Measurements from ENCODE around the gene PTH2R.
"Not testable (repeated sequence)": the region's sequence is repeated elsewhere in the genome, so short reads cannot be mapped to it uniquely, and the experiment has no call there.

The PTH2R gene

GRCh38 chr2:208406474-208407451, at the start of gene PTH2R:
Gene PTH2R (plus strand): TSS chr2:208406792. CDS start chr2:208407044, 252 bp downstream.
- DNase-seq (ENCODE audit: low read depth), result no peak

- DNase-seq (ENCODE audit: low read depth), result no peak
Measured at GRCh38 chr2:208356846-208357574, 49.6 kb upstream of the PTH2R start.

DNA sequence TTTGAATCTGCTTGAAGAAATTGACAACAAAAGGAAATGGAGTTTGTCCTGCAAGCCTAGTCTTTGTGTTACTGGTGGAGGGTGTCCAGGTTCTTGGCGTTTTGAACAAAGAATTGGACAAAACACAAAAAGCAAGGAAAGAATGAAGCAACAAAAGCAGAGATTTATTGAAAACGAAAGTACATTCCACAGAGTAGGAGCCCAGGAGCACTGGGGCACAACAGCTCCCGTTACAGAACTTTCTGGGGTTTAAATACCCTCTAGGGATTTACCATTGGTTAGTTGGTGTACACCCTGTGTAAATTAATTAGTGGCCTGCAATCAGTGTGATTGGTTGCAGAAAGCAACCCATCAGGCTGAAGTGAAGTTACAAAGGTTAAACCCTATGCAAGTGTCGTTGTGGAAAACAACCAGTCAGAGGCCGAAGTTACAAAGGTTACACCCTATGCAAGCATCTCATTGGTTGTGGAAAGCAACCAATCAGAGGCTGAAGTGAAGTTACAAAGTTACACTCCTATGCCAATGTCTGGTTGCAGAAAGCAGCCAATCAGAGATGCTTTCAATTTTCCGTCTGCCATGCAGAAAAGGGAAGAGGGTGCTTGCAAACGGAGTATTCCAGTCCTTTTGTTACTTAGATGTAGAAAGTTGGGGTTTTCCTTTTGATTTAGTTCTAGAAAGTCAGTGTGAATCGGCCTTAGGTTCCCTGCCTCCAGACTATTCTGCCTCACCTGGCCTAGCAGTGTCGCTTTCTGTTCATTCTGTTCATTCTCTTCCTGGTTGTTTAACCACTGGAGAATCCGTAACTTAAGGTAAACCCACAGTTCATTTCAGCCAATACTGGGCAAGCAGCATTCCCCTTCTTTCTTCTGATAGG, 47.6 kb upstream of the PTH2R start:
- DNase-seq (ENCODE audit: low read depth), result no peak

DNA sequence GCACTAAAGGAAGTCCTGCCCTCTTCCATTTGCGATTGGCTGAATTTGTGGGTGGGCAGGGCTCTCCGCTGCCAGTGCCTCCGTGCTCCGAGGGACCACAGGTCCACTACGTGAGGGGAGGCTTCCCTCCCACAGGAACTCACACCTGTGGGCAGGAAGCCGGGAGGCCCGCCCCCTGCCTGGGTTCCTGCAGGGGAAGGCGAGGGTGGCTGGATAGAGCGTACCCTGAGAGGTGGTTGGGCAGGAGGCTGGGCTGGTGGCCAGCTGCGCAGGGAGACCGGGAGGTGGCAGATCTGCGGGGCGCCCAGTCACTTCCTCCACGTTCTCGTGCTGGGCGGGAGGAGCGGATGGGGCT, 47.0 kb upstream of the PTH2R start:
- no peak for DNase-seq (ENCODE audit: low read depth)

DNA sequence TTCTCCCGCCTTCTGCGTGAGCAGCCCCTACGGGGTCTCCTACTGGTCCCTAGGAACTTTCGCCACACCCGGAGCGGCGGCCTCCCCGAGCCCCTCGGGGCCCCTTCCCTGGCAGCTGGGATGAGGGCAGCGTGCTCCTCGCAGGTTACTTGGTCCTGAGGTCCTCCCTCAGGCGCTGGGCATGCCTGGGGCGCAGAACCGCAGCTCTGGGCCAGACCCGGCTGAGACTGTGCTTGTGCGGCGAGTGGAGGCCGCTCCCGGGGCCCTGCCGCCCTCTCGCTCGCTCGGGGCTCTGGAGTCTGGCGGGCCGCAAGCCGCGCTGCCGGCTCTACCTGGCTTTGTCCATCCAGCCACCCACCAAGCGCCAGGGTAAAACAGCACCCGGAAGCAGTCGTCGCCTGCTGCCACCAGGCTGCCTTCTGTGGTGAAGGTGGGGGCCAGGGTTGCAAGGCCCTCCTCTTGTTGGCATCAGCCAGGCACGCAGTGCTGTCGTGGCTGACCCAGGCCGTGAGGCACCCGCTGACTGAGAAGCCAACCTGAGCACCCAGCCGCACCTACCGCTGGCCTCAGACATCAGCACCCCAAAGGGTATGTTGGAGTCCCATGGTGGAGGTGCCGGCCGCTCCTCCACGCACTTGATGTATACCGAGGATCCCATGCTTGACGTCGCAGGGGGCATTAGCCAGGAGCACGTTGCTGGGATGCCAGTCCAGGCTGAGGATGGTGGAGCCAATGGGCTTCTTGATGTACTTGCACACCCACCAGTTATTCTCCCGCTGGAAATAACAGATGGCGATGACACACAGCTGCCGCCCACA, 46.1 kb upstream of the PTH2R start:
- DNase-seq (ENCODE audit: low read depth), result no peak

DNA sequence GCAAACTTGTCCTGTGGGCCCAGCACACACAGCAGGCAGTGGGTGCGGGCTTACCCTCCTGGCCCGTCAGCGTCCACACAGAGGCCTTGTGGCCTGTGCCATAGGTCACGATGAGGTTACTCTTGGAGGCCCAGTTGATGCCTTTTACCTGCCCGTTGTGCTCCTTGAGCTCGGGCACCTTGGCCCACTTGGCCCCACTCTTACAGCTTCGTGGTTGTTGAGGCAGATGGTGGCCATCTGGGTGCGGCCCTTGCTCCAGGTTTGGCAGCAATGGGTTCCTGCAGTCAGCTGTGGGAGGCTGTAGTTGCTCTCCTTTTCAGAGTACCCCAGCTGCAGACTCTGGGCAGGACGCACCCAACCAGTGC, 45.5 kb upstream of the PTH2R start:
- no peak for DNase-seq (ENCODE audit: low read depth)

DNA sequence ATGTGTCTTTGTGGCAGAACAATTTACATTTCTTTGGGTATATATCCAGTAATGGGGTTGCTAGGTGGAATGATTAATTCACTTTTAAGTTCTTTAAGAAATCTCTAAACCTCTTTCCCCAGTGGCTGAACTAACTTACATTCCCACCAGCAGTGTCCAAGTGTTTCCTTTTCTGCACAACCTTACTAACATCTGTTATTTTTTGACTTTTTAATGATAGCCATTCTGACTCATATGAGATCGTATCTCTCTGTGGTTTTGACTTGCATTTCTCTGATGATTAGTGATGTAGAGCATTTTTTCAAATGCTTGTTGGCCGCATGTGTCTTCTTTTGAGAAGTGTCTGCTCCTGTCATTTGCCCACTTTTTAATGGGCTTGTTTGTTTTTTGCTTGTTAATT, 43.1 kb upstream of the PTH2R start:
- no peak for DNase-seq (ENCODE audit: low read depth)

DNA sequence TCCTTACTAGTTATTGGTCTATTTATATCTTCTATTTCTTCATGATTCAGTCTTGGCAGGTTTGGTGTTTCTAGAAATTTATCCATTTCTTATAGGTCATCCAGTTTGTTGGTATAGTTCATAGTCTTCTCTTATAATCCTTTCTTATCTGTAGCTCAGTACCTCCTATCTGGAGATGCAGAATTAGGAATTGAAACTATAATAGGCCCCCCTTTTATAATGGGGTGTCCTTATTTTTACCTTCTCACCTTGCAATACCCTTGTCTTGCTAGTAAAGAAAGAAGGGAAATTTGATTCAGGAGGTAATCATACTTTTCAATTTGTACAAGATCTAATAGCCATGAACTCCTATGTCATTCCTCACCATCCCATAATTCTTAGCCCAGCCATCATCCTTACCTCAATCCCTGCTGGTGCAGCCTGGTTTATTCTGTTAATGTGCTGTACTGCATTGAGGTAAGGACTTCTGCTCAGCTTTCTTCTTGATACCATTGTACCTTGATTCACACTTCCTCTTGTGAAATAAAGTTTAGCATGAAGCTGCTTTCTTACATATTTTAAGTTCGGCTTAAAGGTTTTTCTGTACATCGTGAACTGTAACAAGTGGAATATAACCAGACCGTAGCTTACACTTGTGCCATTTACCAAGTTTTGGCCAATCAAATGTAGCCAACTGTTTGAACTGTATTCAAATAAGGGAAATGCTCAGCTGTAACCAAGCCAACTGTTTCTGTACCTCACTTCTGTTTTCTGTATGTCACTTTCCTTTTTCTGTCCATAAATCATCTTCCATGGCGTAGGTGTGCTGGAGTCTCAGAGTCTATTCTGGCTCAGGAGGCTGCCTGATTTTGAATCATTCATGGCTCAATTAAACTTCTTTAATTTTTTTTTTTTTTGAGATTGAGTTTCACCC, 40.1 kb upstream of the PTH2R start:
- DNase-seq (ENCODE audit: low read depth), result no peak

GRCh38 chr2:208369091-208369490, 37.5 kb upstream of the PTH2R start:
- no peak for DNase-seq (ENCODE audit: low read depth)

- no peak for DNase-seq (ENCODE audit: low read depth)
Measured at GRCh38 chr2:208370881-208371633, 35.5 kb upstream of the PTH2R start.

DNA sequence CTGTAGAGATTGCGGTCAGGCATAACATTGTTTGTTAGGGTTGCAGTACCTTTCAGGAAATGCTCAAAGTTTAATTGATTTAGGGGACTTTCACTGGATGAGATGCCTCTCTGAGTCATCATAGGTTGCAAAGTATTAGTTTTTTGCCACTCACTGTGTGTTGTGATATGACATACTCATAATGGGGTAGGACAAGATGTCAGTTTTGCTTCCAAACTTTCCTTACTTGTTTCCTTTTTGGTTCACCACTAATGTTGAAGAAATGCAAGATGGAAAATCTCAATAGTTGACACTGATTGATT, 35.0 kb upstream of the PTH2R start:
- no peak for DNase-seq (ENCODE audit: low read depth)

DNA sequence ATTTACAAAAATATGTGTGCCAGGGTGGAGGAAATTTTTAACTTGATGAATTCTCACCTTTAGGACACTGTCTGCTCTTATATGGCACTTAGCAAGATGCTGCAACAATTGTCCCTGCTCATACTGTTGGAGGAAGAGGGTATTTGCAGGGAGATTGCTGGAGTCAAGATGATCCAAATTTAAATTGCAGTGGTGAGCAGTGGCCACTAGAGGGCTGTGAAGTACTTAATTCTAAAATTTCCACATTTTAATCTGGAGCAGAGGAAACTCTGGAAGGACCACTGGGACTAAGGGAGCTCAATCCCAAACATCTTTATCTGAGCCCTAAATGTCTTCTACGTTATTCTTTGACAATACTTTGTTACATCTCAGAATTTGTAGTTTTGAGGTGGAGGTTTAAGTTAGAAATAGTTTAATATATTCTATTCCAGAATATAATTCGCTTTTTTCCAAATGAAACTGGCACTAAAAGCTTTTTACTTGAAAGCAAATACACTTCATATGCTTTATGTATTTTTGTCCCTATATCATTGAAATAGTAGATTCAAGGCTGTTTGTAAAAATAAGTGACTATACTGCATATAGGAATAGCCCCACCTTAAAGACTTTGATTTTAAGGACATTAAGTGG, 33.0 kb upstream of the PTH2R start:
- DNase-seq (ENCODE audit: low read depth), result no peak

GRCh38 chr2:208375491-208376068, 31.0 kb upstream of the PTH2R start:
- no peak for DNase-seq (ENCODE audit: low read depth)

DNA sequence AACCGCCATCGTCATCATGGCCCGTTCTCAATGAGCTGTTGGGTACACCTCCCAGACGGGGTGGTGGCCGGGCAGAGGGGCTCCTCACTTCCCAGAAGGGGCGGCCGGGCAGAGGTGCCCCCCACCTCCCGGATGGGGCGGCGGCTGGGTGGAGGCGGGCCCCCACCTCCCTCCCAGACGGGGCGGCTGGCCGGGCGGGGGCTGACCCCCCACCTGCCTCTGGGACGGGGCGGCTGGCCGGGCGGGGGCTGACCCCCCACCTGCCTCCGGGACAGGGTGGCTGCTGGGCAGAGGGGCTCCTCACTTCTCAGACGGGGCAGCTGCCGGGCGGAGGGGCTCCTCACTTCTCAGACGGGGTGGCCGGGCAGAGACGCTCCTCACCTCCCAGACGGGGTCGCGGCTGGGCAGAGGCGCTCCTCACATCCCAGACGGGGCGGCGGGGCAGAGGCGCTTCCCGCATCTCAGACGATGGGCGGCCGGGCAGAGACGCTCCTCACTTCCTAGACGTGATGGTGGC, 29.2 kb upstream of the PTH2R start:
- DNase-seq (ENCODE audit: low read depth), result not testable (repeated sequence)

DNA sequence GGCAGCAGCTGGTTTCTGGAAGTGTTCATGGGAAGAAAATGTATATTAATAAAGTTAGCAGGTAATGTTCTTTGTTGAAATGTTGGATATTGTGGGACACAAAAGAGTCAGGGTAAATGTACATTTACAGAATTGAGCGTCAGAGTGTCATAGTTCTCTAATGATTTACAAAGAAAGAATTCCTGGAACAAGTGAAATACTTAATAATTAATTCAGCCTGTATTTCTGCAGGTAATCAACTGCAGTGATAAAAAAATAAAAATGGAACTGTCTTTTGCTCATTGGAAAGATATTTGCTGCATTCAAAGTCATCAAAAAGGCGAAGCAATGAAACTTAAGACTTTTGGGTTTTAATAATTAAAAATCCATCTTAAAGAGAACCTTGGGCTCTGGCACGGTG, 27.4 kb upstream of the PTH2R start:
- no peak for DNase-seq (ENCODE audit: low read depth)

DNA sequence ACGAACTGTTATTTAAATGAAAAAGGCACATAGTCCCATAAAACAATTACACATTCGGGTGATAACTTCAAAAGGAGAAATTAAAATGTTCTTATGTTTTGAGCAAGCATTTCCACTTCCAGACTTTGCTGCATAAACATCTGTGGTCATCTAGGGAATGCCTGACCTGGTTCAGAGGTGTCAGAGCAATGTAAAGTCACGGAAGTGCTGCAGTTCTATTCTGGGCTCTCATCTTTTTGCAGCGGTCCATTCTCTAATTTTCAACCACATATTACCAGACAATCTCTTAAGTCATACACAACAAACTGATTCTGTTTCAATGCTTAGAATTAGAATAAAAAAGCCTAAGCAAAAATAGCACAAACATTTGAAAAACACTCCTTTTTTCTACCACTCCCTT, 22.0 kb upstream of the PTH2R start:
- no peak for DNase-seq (ENCODE audit: low read depth)

- no peak for DNase-seq (ENCODE audit: low read depth)
Measured at GRCh38 chr2:208386541-208386940, 20.1 kb upstream of the PTH2R start.

DNA sequence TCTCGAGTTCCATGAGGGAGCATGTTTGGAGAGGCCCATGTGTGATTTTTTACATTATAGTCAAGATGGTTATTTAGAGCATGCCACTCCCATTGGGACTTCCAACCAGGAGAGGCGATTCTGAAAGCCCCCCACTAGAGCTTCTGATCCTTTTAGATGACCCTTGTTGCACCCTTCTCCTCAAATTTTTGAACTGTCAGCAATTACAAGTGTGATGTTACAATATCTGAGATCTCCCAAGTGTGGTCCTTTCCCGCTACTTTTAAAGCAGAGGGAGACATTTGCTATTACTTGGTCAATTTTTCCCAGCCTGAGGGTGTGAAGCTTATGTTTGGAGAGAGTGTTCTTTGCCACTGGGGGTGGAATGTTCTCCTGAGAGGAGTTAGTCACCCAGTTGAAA, 16.7 kb upstream of the PTH2R start:
- DNase-seq (ENCODE audit: low read depth), result no peak

DNA sequence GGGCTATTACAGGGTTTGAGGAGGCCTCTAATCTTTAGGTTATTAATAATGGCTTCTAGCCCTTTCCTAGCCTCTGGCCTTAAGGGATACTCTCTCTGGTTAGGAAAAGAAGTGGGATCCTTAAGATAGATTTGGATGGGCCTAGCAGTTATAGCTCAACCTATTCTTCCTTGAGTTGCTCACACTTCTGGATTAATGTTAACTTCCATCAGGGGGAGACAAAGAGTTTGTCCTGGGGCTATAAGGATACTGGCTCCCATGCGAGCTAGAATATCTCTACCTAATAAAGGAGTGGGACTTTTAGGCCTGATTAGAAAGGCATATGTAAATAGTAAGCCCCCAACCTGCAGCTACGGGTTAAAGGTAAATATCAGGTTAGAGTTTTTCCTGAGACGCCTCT, 14.3 kb upstream of the PTH2R start:
- DNase-seq (ENCODE audit: low read depth), result no peak

Measured in stimulated activated CD8-positive, alpha-beta memory T cell treated with anti-CD3 and anti-CD28 coated beads, Interleukin-15, amount 100 ng/mL, for 1 hour (primary cell).